Measurements from ENCODE around the gene ALPG.
A peak's percentile ranks its signal among the peaks of the same experiment; 100 is the strongest.
"Not testable (repeated sequence)": the region's sequence is repeated elsewhere in the genome, so short reads cannot be mapped to it uniquely, and the experiment has no call there.

The ALPG gene

DNA sequence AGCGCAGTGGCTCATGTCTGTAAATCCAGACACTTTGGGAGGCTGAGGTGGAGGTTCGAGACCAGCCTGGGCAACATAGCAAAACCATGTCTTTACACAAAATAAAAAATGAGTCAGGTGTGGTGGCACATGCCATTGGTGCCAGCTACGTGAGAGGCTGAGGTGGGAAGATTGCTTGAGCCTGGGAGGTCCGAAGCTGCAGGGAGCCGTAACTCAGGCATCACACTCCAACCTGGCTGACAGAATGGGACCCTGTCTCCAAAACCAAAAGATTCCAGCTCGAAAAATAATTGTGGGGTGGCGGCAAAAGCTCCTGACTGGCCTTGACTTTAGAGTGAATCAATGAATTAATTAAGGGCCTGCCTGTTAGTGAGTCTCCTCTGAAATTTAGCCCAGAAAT, 29.3 kb upstream of the ALPG start:
- DNase-seq = no peak

DNA sequence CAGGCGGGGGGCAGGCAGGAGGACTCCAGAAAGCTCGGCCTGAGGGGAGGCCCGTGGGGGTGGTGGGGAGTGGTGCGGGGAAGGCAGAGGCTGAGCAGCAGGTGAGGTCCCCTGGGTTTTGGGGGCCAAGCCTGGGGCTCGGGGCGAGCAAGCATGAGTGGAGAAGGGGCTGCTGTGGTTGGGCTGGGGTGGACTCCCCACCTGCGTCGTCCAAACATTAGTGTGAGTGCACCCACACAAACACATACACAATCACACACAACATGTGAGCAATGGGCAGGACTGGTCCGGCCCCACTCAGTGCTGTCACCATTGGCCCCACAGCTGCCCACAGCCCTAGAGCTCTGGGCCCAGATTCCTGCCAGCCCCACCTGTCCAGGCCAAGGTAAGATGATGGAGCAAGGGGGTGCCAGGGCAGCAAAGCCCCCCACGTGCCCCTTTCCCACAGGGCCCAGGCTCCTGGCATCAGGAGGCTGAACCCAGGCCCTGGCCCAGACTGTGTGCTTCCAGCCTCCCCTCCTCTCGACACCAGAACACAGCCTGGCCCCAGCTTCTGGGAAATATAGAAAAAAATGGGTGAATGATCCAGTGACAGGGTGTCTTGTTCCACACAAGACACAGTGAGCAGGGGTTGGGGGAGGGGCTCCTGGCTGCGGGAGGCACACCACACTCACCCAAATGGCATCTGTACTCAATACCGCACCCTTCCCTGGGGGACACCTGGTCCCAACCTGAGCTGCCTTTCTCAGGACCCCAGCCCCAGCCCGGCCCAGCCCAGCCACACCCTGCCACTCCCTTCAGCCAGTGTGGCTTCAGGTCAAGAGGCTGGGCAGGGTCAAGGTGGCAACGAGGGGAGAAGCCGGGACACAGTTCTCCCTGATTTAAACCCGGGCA, 28.6 kb upstream of the ALPG start:
- DNase-seq = no peak

DNA sequence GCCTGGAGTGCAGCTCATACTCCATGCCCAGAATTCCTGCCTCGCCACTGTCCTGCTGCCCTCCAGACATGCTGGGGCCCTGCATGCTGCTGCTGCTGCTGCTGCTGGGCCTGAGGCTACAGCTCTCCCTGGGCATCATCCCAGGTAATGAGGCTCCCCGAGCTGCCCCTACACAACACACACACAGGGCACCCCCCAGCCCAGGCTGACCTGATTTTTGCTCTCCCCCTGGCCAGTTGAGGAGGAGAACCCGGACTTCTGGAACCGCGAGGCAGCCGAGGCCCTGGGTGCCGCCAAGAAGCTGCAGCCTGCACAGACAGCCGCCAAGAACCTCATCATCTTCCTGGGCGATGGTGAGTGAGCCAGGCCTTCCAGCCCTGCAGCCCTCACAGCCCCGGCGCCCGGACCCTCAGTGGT, 27.9 kb upstream of the ALPG start, which contains the start of gene ALPP:
Gene ALPP, plus strand, starts transcription at position 17 of the 417 bp plus-strand sequence. Its CDS starts 52 bp downstream, at position 69.
- DNase-seq = not testable (repeated sequence)

DNA sequence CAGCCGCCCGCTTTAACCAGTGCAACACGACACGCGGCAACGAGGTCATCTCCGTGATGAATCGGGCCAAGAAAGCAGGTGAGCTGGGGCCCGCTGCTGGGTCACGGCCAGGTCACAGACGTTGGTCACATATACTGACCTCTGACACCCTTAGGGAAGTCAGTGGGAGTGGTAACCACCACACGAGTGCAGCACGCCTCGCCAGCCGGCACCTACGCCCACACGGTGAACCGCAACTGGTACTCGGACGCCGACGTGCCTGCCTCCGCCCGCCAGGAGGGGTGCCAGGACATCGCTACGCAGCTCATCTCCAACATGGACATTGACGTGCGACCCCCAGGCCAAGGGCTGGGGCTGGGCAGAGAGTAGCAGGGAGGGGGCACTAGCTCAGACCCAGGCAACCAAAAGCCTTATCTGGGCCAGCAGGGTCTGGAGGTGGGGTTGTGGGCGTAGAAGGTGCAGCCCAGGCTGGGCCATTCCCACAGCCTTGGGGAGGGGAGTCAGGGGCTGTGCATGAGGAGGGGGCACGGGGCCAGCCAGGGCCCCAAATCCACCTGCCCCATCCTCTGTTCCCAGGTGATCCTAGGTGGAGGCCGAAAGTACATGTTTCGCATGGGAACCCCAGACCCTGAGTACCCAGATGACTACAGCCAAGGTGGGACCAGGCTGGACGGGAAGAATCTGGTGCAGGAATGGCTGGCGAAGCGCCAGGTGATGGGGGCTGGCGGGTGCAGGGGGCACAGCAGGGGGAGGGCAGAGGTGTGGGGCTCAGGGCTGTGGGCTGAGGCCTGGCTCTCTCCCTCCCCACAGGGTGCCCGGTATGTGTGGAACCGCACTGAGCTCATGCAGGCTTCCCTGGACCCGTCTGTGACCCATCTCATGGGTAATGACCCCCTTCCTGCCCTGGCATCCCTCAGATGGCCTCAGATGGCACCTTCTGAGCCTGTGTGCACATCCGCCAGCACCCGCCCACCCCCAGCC, 26.7 kb upstream of the ALPG start:
- DNase-seq = not testable (repeated sequence)

DNA sequence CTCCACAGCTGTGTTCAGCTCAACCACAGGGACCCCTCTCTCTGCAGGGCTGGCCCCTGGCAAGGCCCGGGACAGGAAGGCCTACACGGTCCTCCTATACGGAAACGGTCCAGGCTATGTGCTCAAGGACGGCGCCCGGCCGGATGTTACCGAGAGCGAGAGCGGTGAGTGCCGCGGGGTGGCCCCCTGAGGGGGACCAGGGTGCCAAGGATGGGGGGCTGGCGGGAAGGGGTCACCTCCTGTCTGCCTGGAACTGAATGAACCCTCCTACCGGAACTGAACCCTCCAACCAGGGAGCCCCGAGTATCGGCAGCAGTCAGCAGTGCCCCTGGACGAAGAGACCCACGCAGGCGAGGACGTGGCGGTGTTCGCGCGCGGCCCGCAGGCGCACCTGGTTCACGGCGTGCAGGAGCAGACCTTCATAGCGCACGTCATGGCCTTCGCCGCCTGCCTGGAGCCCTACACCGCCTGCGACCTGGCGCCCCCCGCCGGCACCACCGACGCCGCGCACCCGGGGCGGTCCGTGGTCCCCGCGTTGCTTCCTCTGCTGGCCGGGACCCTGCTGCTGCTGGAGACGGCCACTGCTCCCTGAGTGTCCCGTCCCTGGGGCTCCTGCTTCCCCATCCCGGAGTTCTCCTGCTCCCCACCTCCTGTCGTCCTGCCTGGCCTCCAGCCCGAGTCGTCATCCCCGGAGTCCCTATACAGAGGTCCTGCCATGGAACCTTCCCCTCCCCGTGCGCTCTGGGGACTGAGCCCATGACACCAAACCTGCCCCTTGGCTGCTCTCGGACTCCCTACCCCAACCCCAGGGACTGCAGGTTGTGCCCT, 25.2 kb upstream of the ALPG start:
- peak in 1 of 2 experiments; percentile 22 for DNase-seq

DNA sequence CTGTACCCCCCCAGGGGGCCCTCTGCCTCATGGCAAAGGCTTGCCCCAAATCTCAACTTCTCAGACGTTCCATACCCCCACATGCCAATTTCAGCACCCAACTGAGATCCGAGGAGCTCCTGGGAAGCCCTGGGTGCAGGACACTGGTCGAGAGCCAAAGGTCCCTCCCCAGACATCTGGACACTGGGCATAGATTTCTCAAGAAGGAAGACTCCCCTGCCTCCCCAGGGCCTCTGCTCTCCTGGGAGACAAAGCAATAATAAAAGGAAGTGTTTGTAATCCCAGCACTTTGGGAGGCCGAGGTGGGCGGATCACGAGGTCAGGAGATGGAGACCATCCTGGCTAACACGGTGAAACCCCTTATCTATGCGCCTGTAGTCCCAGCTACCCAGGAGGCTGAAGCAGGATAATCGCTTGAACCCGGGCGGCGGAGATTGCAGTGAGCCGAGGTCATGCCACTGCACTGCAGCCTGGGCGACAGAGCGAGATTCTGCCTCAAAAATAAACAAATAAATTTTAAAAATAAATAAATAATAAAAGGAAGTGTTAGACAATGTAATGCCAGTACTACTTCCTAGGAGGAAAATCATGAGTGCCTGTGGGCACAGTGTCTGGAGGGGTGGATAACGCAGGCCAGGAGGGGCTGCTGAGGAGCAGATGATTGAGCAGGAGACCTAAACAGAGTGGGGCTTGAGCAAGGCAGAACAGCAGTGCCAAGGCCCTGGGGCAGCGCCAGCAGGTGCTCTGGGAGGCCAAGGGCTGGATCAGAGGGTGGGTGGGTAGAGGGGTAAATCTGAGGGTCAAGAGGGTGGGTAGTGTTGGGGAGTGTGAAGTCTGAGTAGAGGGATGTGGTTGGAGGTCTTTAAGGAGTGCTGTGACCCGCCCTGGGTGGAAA, 24.1 kb upstream of the ALPG start:
- DNase-seq = no peak

DNA sequence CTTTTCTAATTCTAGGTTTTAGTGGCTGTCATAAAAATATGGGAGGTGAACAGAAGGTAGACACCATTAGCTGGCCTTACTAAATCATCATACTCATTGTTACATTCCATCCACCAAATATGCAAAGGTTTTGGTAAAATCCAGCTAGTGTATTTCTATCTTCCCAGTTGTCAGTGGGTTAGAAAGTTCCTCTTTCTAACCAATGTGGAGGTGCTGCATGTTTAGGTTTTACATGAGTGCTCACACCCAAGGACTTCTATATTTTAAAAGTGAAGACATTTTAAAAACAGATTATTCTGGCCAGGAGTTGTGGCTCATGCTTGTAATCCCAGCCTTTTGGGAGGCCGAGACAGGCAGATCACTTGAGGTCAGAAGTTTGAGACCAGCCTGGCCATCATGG, 22.2 kb upstream of the ALPG start:
- no peak for DNase-seq

DNA sequence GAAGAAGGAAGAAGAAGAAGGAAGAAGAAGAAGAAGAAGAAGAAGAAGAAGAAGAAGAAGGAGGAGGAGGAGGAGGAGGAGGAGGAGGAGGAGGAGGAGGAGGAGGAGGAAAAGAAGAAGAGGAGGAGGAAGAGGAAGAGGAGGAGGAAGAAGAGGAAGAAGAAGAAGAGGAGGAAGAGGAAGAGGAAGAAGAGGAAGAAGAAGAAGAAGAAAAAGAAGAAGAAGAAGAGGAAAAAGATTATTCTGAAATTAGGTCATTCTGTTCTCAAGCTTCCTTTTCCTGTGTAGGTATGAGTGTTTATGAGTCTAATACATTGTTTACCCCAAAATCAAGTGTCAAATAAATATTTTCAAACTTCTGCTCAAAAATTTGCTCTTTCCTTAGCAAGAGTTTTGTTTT, 21.6 kb upstream of the ALPG start:
- not testable (repeated sequence) for DNase-seq

DNA sequence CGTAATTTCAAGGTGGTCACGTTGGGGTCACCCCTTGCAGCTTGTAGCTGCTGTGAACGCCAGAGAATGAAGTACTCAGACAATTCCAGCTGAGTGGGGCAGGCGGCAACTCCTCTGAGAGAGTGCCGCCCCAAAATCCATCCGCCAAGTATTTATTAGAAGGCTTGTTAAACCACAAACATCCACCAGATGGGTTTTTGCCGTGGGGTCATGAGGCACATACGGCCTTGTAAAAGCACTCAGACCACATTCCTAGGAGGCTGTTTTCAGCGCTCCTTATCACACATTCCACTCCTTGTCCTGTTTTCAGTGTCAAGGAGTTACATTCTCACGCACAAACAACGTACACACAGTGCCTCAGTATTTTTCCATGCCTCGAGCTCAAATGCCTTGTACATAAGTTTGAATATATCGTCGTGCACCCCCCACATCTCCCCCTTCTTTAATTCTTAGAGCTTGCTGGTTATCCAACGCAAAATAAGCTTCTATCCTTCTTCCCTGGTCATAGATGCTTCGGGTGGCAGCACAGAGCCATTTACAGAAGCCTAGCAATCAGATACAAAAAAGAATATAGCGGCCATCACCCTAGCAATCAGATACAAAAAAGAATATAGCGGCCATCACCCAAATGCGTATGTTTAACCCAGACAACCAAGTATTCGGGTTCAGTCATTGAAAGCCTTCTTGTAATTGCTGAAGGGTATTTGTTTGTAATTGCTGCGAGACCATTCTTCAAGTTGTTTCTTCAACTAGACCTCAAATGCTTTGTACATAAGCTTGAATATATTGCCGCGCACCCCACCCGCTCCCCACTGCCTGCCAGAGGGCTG, 20.8 kb upstream of the ALPG start:
- no peak for DNase-seq

DNA sequence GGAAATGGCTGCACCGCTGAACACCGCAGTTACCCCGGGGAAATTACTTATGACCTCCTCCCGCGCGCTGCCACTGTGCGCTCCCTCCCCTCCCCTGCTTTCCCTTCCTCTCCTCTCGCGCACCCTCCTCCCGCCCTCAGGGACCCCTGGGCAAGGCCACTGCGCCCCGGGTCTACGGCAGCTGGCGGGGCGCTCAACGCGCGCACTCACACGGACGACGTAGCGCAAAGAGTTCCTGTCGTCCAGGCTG, 20.2 kb upstream of the ALPG start:
- DNase-seq = no peak

DNA sequence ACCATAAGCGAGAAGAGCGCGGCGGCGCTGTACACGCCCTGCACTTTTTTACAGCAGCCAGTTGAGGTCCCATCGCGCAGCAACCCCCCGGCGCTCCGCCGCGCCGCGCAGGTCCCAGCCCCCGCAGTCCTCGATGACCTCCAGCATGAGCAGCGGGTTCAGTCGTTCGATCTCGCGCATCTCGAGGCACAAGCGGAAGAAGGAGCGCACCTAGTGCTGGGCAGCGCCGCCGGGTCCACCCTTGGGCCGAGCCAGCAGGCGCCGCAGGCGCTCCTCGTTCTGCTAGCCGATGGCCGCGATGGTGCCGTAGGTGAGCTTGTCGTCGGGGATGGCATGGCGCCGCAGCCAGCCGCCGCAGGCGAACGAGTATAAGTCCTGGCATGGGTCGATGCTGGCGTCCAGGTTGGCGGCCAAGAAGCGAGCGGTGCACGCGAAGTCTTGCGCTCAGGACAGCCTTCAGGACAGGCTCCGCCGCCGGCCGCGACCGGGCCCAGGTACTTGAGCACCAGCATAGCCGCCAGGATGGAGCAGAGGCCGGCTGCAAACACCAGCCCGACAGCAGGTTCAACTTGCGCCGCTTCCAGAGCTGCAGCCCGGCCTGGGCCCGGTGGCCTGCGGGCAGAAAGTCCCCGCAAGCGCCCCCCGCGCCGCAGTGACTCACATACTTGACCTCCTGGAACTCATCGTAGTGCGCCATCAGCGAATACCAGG, 19.7 kb upstream of the ALPG start:
- peak in 1 of 2 experiments; percentile 42 for DNase-seq

DNA sequence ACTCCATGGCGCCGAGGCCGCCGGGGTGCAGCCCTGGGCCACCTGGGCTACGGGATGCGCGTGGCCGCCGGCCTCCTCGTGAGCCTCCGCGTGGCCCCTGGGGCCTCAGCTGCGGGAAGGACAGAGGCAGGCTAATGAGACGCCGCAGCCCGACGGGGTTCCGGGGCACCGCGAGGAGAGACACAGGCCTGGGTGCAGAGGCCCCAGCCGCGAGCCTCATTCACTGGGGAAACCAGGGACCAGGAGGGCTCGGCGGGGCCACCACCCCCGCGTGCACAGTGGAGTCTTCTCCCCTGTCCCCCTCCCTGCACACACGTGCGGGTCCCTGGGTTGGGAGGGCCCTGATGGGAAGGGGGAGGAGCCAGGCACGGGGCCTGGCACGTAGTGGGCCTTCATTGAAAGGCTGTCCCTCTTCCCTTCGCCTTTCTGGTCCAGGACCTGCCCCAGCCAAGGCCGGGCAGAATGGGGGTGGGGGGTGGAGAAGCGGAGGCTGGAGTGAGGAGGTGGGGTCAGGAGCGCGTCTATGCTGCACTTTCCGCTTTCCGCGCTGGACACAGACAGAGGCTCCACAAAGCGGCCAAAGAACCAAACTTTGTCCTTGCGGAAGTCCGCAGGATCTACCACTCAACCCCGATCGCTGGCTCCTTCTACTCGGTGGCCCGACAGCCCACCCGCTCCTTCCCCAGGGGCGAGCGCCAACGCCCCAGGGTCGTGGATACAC, 19.0 kb upstream of the ALPG start:
- DNase-seq = no peak

DNA sequence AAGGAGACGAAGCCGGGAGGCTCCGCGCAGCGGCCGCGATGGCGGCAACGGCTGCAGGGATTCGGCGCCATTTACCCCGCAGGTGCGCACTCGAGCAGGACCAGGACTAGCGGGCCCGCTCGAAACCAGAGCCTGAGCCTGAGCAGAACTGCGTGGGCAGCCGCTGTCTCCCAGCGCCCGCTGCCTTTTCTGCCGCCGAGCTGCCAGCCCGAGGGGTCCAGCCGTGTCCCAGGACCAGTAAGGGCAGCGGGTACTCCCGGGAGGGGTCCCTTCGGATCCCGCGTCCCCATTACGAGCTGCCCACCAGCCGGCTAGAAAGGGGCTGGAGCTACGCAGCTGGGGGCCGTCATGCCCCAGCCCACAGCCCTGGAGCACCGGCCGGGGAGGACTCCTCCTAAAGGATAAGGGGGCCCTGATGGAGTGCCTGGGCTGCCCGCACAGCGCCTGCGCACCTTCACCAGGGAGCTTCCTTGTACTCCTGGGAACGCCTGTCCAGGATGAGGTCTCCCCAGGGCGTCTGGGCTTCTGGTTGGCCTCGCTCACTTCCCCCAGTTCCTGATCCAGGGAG, 18.2 kb upstream of the ALPG start:
- DNase-seq = no peak

DNA sequence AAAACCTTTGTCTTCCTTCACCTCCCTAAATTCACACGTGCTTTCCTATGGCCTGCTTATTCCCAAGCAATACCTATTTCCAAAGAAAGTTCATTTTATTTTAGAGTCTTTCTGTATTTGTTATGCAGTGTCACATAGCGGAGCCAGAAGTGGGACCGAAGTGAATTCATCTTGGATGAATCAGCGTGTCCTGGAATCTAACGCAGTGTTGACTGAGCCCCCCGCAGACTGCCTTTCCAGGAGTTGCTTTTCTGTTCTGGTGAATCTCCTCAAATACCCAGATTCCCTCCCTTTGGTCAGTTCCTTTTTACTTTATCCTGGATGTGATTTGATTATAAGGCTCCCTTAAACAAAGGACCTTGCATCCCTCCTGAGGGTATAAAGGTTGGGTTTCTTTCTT, 17.3 kb upstream of the ALPG start:
- DNase-seq = no peak

DNA sequence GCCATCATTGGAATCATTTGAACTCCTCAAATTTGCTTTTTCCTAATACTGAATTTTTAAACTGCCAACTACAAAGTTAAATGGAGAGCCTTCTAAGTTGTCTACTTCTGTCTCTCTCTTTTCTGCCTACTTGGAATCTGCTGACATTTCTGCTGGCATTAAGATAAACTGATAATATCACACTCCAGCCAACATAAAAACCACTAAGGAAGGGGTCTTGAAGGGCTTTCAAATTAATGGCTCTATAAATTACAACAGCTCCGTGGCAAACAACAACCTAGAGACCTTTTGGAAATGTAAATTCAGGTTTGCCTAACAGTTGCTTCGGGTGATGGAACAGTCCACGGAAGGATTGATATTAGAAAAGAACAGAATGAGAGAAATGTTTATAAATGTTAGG, 16.0 kb upstream of the ALPG start:
- no peak for DNase-seq

DNA sequence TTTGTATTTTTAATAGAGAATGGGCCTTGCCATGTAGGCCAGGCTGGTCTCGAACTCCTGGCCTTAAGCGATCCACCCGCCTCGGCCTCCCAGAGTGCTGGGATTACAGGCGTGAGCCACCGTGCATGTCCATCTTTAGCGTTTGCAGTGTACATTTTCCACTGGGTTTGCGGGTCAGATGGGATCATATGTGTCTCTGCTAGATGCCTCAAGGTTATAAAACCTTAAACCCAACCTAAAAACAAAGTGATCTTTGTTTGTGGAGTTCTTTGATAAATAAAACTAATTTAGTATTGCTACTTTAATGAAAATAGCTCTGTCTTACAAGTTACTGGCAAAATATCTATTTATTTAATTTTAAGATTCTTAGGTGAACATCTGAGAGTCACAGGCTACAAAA, 13.1 kb upstream of the ALPG start:
- no peak for DNase-seq

DNA sequence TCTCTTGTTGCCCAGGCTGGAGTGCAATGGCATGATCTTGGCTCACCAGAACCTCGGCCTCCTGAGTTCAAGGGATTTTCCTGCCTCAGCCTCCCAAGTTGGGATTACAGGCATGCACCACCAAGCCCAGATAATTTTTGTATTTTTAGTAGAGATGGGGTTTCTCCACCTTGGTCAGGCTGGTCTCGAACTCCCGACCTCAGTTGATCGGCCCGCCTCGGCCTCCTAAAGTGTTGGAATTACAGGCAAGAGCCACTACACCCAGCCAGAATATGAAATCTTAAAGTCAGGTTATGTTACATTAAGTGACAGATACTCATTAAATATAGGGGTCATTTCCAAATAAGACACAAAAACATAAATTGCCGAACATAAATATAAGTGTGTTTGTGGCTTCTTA, 12.2 kb upstream of the ALPG start:
- not testable (repeated sequence) for DNase-seq

DNA sequence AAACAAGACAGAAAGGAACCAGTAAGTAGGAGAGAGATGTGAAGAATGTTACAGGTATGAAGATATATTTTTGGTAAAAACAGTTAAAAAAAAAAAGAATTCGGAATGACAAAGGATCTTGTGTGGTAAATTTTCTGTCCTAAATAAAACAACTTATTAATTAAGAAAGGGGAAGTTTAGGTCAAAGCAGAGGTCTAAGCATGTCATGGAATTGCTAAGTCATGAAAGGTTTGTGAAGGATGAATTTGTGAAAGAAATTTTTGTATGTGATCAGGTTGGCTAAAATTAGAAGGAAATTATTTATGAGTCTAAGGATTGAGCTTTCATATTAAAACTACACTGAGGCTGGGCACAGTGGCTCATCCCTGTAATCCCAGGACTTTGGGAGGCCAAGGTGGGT, 11.1 kb upstream of the ALPG start:
- no peak for DNase-seq

DNA sequence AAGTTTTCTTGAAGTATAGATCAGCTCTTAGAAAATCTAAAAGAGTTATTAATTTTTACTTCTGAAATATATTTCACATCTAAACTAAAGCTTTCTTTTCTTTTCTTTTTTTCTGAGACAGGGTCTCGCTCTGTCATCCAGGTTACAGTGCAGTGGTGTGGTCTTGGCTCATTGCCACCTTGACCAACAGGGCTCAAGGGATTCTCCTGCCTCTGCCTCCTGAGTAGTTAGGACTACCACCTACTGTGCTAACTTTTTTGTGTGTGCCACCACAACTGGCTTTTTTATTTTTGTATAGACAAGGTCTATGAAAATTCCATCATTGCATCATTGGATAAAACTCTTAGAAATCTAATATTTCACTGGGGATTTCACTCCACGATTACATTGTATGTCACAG, 10.0 kb upstream of the ALPG start:
- DNase-seq = no peak

All from NCI-H526 (cell line).